Activated T-cell treated with anti-CD3 and anti-CD28 coated beads for 24 hours (primary cell): Measurements from ENCODE around the gene MEIOB.
"Not testable (repeated sequence)": the region's sequence is repeated elsewhere in the genome, so short reads cannot be mapped to it uniquely, and the experiment has no call there.

Source experiments
- DNase-seq: peaks from one replicate; pipeline ENCODE4 v3.0.0-alpha.2; 2020; ENCODE audit warnings: low read depth

Gene MEIOB

DNA sequence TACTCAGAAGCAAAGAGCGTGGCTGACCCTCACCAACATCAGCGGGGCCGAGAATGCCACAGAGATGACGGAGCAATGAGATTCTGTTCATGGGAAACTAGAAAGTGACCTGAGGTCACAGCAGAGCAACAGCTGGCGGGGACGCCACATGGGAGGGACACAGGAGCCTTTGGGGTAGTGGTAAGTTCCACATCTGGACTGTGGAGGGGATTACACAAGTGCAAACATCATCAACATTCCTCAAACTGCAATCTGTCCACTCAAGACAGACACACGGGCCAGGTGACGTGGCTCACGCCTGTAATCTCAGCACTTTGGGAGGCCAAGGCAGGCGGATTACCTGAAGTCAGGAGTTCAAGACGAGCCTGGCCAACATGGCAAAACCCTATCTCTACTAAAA, 56.5 kb downstream of the MEIOB start:
- DNase-seq = no peak

DNA sequence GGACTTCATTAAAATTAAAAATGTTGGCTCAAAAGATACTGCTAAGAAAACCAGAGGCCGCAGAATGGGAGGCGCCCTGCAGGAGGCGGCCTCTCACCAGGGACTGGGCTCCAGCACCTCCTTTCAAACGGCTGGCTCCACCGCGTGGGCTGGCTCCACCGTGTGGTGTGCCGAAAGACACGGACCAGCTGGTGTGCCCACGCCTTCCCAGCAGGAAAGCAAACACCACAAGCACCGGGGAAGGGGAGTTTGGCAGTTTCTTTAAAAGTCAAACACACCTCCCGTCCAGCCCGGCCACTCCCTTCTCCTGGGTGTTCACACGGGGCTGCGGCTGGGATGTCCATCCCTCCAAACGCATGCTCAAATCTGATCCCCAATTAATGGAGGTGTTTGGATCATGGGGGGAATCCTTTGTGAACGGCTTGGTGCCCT, 59.2 kb downstream of the MEIOB start:
- DNase-seq = peak; percentile 30

DNA sequence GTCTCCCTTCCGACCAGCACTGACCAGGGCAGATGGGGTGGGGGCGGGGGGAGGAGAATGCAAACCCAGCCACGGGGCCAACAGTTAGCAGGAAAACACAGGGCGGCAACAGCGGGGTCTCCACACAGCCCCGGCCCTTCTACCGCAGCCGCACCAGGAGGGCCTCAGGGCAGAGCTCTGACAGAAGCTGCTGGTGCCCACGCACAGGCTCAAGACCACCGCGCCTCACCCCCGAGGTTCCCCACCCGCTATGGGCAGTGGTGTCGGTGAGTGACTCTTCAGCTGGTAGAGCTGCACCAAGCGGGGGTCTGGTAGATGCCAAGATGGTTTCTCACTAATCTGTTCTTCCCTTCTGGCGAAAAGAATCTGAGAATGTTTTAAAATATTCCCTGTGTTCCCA, 61.4 kb downstream of the MEIOB start:
- no peak for DNase-seq

DNA sequence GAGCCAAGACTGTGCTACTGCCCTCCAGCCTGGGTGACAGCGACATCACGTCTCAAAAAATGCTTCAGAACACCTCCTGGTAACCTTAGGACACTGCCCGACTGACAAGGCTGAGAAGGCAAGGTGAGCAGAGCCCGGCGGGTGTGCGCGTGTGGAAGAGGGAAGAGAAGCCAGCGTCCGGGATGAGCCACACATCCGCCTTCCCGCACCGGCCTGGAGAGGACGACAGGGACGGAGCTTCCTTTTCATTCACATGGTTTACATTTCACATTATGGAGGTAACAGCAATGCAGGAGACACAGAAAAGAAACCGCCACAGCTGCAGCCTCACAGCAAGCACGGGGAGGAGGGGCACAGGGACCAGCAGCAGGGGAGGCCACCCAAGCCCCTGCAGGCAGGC, 61.9 kb downstream of the MEIOB start:
- DNase-seq = no peak

DNA sequence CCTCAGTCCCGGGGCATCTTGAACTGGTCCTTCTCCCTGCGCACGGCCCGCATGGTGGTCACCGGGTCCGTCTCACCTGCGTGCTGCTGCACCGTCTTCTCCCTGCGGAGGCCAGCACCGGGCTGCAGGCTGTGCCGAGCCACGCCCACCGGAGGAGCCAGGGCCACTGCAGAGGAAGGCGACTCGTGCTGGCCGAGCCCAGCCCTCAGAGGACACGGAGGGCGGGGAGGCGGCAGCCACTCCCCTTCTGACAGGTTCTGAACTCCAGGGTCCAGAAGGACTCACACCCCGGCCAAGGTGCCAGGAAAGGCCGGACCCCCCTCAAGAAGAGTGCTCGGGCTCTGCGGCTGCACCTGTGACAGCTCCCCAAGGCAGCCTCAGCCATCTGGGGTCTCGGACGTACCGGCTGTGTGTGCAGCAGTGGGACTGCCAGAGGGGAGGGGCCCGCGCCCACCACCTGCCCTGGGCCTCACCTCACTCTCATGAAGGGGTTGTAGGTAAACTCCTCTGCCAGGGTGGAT, 62.6 kb downstream of the MEIOB start:
- DNase-seq = no peak

DNA sequence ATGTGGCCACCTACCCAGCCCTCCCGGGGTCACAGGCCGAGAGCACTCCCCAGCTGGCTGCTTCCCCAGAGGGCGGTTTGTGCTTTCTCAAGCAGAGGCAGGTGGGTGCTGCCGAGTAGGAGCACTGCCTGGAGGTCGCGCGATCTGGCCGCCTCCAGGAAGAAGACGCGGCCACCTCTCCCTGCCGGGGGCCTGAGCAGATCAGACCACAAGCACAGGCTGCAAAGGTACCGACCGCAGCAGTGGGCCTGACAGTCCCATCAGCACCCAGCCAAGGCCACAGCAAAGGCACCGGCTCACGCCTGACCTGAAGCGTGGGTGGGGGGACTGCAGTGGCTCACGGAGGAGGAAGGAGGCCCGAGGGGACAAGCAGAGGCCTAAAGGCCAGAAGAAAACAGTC, 63.3 kb downstream of the MEIOB start:
- no peak for DNase-seq

DNA sequence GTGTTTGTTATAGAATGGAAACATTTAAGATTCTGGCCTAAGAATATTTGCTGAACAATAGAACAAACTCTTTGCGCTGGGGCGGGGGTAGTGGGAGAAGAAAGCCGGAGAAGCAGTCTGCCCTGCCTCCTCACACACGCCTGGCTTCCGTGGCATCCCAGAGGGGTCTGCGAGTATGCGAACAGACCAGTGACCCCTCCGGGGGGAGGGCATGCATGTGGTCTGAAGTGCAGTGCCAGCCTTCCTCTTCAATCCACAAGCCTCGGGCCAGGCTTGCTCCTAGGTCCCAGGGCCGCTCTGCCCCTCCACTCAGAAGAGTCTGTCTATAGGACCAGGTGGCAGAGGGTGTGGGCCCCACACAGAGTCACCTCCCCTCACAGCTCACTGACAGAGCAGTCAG, 64.3 kb downstream of the MEIOB start:
- no peak for DNase-seq

DNA sequence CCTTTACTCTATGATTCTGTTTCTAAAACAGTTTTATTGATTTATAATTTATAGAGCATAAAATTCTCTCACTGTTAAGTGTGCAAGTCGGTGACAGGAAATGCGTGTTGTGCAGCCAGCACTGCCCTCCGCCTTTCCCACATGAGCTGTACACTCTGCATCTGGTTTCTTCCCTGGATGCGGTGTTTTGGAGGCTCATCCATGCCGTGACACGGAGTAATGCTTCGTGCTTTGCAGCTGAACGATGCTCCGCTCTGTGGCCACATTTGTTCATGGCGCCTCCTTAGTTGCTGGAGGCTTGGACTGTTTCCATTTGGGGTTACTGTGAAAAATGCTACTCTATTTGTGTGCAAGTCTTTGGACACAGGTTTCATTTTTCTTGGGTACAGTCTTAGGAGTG, 71.3 kb downstream of the MEIOB start:
- DNase-seq = no peak

DNA sequence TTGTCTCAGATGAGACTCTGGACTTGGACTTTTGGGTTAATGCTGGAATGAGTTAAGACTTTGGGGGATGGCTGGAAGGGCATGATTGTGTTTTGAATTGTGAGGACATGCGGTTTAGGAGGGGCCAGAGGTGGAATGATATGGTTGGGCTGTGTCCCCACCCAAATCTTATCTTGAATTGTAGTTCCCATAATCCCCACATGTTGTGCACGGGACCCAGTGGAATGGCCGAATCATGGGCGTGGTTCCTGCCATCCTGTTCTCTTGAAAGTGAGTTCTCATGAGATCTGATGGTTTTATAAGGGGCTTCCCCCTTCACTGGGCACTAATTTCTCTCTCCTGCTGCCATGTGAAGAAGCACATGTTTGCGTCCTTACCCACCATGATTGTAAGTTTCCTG, 72.7 kb downstream of the MEIOB start:
- DNase-seq = not testable (repeated sequence)

DNA sequence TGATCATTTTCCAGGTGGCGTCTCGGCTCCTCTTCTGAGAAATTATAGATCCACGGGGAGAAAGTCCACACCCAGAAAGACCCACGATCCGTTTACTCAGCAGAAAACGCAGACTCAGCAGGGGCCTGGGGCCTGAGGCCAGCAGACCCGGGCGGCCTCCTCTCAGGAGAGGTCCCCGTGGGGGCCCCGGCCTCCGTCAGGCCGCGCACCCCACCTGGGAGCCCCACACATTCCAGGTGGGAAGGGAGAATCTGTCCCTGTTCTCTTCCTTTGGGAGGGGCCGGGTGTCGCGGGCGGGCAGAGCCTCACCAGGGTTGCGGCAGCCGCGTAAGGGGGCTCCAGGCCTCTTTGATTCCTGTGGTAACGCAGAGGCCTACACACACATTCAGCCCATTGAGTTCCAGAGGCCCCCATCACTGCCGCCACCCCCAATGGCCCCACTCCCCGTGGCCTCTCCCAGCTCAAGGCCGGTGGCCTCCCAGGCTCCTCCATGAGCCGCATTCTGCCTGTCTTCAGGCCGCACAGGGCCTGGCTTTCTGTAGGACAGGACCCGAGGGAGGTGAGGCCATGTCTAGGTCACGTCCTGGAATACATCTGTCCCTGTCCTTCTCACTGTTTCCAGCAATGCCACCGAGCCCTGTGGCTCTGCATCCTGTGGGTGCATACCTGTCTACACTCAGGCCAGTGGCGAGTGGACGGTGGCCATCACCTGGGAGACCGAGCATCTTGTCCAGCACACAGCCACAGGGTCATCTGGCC, 76.9 kb downstream of the MEIOB start:
- no peak for DNase-seq

DNA sequence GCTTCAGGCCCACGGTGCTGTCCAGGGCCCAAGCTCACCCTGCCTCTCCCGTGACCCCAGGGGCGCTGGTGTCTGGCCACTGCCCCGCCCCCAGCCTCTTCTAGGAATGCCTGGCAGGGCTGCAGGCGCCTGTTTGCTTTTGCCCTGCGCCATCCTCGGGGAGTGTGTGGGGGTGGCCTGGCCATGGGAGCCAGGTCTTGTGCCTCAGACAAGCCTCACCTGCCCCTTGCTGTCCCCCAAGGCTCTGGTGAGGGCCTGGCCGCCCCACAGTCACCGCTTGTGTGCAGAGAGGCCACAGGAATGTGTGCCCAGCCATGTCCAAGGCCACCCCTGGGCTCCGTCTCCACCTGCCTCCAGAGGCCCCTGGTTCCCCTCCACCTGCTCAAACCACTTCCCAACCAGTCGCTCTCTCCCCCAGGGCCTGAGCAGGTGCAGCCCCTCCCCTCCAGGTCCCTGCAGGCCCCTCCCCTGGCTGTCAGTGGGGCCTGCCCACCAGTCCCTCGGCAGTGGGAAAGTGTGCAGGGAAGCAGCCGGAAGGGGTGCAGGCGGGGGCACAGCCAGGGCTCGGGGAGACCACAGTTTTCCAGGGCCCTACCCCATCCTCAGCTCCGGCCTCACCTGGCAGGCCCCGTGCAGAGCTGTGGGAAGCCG, 77.6 kb downstream of the MEIOB start:
- no peak for DNase-seq

DNA sequence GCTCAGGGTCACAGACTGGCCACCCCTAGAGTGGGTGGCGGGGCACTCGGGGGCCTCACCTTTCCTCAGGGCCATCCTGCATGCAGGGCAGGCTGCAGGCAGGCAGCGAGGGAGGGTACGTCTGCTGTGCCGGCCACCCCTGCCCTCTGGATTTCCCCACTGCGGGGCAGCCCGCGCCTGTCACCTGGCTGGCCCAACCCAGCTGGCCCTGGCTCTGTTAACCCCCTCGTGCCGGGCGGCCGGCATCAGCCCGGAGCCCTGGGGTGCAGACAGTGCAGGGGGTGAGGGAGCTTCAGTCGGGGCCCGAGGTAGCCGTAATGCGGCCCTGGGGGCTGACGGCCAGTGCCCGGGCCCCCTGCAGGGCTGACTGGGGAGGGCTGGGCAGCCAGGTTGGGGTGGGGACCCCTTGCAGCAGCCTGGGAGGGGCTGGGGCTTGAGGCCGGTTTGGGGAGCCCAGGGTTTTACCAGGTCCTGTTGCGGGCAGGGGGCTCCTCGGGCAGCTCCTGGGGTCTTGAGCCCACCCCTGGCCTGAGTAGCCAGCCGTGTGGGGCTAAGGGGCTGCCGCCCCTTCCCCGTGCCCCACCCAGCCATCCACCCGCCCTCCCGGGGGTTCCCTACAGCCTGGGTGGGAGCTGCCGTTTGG, 78.3 kb downstream of the MEIOB start, which contains the start of gene IGFALS:
Gene IGFALS (minus strand): TSS at position 128 of the 643 bp plus-strand sequence. CDS start 53 bp downstream, at position 75.
- no peak for DNase-seq

DNA sequence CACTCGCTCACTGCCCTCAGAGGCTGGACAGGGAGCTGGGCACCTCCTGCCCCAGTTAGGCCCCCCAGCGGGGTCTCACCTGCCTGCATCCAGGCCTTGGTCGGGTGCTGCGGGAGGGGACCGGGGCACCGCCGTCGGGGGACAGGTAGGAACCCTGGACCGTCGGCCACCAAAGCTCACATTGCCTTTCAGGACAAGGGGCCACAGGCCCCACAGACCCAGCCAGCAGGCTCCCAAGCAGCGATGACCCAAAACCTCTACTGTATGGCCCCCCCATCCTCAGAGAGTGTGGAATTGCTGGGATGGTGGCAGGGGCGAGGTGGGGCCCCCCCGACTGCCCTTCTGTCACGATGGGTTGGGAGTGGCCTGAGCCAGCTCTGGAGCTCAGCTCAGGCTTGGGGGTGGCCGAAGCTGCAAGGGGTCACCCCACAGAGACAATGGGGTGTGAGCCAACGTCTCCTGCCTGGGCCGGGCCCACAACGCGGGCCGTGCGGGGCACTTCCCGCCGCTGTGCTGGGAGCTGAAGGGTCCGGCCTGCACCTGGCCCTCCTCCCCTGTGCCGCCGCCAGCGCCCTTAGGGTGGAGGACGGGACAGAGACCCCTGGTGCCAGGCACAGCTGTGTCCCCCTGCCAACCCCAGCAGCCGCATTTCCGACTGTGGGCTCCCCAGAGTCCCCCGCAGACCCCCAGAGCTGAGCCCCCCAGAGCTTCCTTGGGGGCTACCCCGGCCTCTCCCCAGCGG, 79.0 kb downstream of the MEIOB start:
- no peak for DNase-seq

DNA sequence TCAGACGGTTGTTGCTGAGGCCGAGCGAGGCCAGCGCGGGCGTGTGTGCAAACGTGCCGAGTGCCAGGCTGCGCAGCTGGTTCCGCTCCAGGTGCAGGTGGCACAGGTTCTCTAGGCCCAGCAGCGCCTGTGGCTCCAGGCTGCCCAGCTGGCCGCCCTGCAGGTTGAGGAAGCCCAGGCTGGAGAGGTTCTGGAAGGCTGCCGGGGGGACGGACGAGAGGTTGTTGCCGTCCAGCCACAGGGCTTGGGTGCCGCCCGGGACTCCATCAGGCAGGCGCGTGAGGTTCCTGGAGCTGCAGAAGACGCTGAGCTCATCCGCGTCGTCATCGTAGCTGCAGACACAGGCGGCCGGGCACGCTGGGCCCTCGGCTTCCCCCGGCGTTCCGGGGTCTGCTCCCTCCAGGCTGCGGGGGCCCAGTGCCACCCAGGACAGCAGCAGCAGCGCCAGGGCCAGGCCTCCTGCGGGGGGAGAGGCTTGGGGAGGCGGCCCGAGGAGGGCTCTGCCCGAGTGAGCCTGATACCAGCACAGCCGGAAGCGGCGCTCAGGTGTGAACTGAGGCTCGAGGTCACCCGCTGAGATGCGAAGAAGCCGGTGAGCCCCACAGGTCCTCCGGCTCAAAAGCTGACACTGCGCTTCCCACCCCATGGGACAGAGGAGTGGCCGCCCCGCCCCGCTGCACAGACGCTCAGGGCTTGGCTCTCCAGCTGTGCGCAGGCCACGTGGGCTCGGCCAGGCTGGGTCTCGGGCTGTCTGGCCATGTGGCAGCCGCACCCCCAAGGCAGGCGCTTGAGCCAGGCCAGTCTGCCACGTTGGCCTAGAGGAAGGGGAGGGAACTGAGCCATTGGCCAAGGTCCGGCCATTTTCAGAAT, 79.8 kb downstream of the MEIOB start:
- no peak for DNase-seq

DNA sequence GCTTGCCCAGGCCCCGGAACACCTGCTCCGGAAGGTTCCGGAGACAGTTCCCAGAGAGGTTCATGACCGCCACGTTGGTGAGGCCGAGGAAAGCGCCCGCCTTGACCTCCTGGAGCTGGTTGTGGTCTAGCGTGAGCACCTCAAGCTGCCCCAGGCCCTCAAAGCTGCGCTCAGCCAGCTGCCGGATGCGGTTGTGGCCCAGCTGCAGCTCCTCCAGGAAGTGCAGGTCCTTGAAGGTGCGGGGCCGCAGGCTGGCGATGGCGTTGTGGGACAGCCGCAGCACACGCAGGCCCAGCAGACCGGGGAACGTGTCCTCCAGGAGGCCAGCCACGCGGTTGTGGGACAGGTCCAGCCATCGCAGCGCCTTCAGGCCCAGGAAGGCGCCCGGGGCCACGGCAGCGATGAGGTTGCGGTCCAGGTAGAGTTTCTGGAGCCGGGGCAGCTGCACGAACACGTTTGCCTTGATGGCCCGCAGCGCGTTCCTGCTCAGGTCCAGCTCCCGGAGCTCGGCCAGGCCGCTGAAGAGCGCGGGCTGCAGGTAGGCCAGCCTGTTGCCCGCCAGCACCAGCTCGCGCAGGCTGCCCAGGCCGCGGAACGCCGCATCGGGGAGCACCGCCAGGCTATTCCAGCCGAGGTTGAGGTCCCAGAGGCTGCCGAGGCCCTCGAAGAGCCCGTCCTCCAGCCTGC, 80.6 kb downstream of the MEIOB start:
- no peak for DNase-seq

DNA sequence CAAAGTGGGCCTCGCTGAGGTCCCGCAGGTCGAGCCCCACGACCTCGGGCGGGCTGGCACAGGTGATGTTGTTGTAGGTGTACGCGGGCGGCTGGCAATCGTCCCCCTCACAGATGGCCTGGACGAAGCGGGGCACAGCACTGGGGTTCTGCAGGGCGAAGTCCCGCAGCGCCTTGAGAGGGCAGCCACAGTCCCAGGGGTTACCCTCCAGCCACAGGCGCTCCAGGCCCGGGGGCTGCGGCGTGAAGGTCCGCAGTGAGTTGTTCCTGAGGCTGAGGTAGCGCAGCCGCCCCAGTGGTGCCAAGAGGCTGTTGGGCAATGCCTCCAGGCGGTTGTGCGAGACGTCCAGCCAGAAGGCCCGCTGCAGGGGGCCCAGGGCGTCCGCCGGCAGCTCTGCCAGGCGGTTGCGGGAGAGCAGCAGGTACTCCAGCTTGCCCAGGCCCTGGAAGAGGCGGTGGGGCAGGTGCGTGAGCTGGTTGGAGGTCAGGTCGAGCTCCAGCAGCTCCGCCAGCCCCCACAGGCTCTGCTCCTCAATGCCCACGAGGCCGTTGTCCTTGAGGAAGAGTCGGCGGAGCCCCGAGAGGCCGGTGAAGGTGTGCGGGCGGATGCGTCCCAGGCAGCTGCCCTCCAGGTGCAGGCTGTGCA, 81.2 kb downstream of the MEIOB start:
- DNase-seq = no peak

DNA sequence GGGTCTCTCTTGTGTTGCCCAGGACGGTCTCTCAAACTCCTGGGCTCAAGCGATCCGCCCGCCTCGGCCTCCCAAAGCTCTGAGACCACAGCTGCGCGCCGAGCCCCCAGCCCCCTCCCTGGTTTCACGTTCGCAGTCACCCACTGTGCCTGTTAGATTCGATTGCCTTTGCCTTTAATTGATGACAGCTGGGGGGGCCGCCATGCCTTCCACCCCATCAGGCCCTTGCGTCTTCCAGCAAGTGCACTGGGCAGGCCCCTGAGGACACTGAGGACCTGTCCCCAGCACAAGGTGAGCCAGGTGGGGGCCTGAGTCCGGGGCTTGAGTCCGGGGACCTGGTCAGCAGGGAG, 81.7 kb downstream of the MEIOB start:
- no peak for DNase-seq

DNA sequence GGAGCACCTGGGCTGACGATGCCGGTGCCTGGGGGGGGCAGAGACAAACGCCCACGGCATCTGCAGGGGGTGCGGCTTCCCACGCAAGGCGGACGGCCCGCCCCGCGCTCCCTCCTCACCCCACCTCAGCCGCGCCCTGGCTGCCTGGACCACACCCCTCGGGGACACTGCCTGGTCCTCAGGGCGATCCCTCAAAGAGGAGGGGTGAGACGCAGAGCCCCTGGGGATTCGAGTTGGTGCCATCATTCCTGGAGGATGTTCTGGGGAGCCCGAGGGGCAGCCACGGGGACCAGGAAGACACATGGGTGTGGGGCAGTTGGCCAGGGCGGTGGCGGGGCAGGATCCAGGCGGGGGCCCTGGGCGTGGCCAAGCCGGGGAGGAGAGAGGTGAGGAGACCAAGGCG, 82.3 kb downstream of the MEIOB start:
- DNase-seq = no peak

DNA sequence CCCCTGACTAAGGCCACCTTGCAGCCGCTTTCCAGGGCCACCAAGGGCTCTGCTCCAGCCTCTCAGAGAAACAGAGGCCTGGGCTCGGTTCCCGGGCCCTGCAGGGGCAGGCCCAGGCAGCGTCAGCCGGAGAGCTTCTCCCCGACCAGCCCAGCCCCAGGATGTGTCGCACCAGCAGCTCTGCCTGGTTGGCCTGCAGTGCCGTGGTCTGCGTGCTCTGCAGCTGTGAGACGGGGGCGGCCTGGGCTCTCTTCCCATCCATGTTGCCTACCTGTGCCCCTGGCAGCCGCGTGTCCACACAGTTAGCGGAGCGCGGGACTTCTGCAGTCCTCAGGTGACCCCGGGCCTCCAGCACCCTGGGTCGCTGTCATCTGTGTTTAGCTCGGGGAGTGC, 83.3 kb downstream of the MEIOB start:
- DNase-seq = no peak

DNA sequence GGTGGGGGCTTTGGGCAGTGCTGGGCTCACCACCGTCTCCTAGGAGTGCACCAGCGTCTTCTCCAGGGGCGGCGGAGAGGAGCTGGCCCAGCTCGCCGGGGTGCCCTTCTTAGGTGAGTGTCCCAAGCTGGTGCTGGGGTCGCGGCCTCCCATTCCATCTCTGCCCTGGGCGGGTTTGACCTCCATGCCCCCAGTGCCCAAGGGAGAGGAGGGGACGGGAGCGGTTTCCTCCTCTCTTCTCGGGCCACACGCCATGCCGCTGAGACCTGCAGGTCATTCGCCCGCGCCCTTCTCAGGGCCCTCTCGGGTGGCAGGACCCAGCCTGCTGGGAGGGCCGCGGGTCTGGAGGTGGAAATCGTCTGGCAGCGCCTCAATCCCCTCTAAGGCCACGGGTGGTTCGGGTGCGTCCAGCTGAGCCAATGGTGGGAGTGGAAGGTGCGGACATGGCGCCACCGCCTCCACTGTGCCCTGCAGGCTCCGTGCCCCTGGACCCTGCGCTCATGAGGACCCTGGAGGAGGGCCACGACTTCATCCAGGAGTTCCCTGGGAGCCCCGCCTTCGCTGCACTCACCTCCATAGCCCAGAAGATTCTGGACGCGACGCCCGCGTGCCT, 83.8 kb downstream of the MEIOB start:
- no peak for DNase-seq
